IMR-90 (cell line): ENCODE results near the gene ZDHHC24. TPM values are rescaled to one million over a fixed set of nuclear protein-coding genes. Genes with fewer than 3 reads are reported as not detected.

Source experiments
- ATAC-seq: fragments of 200-7000 bp; cut with Tn5 transposase; 2 replicates; pipeline ENCODE4 v1.9.1; 2020; ENCODE audit warnings: low read depth, mild to moderate bottlenecking, moderate library complexity
- BruUV-seq: library from RNA; stranded (reverse); fragments of 400-500 nt; replicated peaks from 2 replicates; lab custom pipeline; 2021; lab: Mats Ljungman, UMichigan
- CTCF ChIA-PET: fragments of 300-600 bp; formaldehyde crosslinking; extraction: SDS; loops from one replicate; lab custom pipeline; 2021; ENCODE audit warnings: antibody characterized with exemption; lab: Yijun Ruan, JAX
- POLR2A ChIA-PET: fragments of 300-600 bp; sonication (Branson Sonifier 250); formaldehyde crosslinking; loops from one replicate; lab custom pipeline; 2022; ENCODE audit warnings: antibody characterized with exemption; ENCODE audit not compliant: unreplicated experiment; lab: Charles Lee
- DNase-seq: peaks from one replicate; pipeline ENCODE4 v3.0.0; 2013
- H2AFZ ChIP-seq: replicated peaks from 2 replicates; pipeline ENCODE3; 2013; ENCODE audit warnings: low read length, mild to moderate bottlenecking; ENCODE audit not compliant: poor library complexity
- H2AK5ac ChIP-seq: 2 replicates; pipeline ENCODE4 v1.6.1; 2013; ENCODE audit warnings: low read depth, low read length, inconsistent platforms
- H2AK9ac ChIP-seq: replicated peaks from 2 replicates; pipeline ENCODE3; 2013; ENCODE audit warnings: mild to moderate bottlenecking, low read depth, low read length, moderate library complexity; ENCODE audit not compliant: poor library complexity
- H2BK120ac ChIP-seq: 2 replicates; pipeline ENCODE4 v1.6.1; 2013; ENCODE audit warnings: low read depth, low read length, inconsistent platforms
- H2BK15ac ChIP-seq: 3 replicates; pipeline ENCODE4 v1.6.1; 2013; ENCODE audit warnings: low read depth, low read length, inconsistent platforms
- H2BK20ac ChIP-seq: 2 replicates; pipeline ENCODE4 v1.6.1; 2013; ENCODE audit warnings: low read depth, mild to moderate bottlenecking, inconsistent platforms, low read length, moderate library complexity
- H2BK5ac ChIP-seq: 2 replicates; pipeline ENCODE4 v1.6.1; 2013; ENCODE audit warnings: mild to moderate bottlenecking, low read depth, low read length, inconsistent platforms; ENCODE audit not compliant: poor library complexity, severe bottlenecking
- H3K14ac ChIP-seq: replicated peaks from 2 replicates; pipeline ENCODE4 v1.6.1; 2013; ENCODE audit warnings: low read depth, low read length, inconsistent platforms
- H3K18ac ChIP-seq: 2 replicates; pipeline ENCODE4 v1.6.1; 2013; ENCODE audit warnings: low read depth, low read length, control low read depth
- H3K23ac ChIP-seq: 2 replicates; pipeline ENCODE4 v1.6.1; 2013; ENCODE audit warnings: low read depth, low read length, inconsistent platforms
- H3K27ac ChIP-seq: 2 replicates; pipeline ENCODE4 v1.5.1; 2013; ENCODE audit warnings: mild to moderate bottlenecking, control low read depth, low read length; ENCODE audit not compliant: insufficient read depth
- H3K27me3 ChIP-seq: 2 replicates; pipeline ENCODE4 v1.6.1; 2013; ENCODE audit warnings: low read length; ENCODE audit not compliant: control insufficient read depth, insufficient read depth
- H3K36me3 ChIP-seq: 2 replicates; pipeline ENCODE4 v1.6.1; 2013; ENCODE audit warnings: low read length, mixed read lengths; ENCODE audit not compliant: control insufficient read depth, insufficient read depth
- H3K4ac ChIP-seq: 2 replicates; pipeline ENCODE4 v1.6.1; 2013; ENCODE audit warnings: low read depth, low read length, inconsistent platforms
- H3K4me1 ChIP-seq: 2 replicates; pipeline ENCODE4 v1.6.1; 2013; ENCODE audit warnings: low read length, mixed read lengths; ENCODE audit not compliant: control insufficient read depth, insufficient read depth
- H3K4me2 ChIP-seq: 2 replicates; pipeline ENCODE4 v1.6.1; 2013; ENCODE audit warnings: low read depth, mild to moderate bottlenecking, control low read depth, low read length, moderate library complexity
- H3K4me3 ChIP-seq: 2 replicates; pipeline ENCODE4 v1.5.1; 2013; ENCODE audit warnings: low read depth, mild to moderate bottlenecking, control low read depth, low read length, moderate library complexity; ENCODE audit not compliant: insufficient read depth
- H3K56ac ChIP-seq: 2 replicates; pipeline ENCODE4 v1.6.1; 2013; ENCODE audit warnings: low read length, inconsistent platforms; ENCODE audit not compliant: insufficient read depth; ENCODE audit errors: extremely low read depth
- H3K79me1 ChIP-seq, 2 experiments: 2 replicates each; pipeline ENCODE4 v1.6.1; 2013; ENCODE audit warnings: low read length in 2 of 2, inconsistent platforms in 1 of 2, low read depth in 1 of 2
- H3K9ac ChIP-seq: 2 replicates; pipeline ENCODE4 v1.6.1; 2013; ENCODE audit warnings: low read depth, low read length, control low read depth
- H3K9me1 ChIP-seq: 2 replicates; pipeline ENCODE4 v1.6.1; 2013; ENCODE audit warnings: low read length, inconsistent platforms; ENCODE audit not compliant: insufficient read depth
- H3K9me3 ChIP-seq: 2 replicates; pipeline ENCODE4 v1.6.1; 2013; ENCODE audit warnings: low read length; ENCODE audit not compliant: control insufficient read depth, insufficient read depth
- H4K20me1 ChIP-seq: 2 replicates; pipeline ENCODE4 v1.6.1; 2013; ENCODE audit warnings: low read length, inconsistent platforms; ENCODE audit not compliant: insufficient read depth
- H4K5ac ChIP-seq: 2 replicates; pipeline ENCODE4 v1.6.1; 2013; ENCODE audit warnings: mild to moderate bottlenecking, low read depth, low read length, control low read depth
- H4K8ac ChIP-seq, 2 experiments: 2 replicates each; pipeline ENCODE4 v1.6.1; 2013; ENCODE audit warnings: low read depth in 2 of 2, low read length in 2 of 2, control low read depth in 1 of 2, inconsistent platforms in 1 of 2
- H4K91ac ChIP-seq: 2 replicates; pipeline ENCODE4 v1.6.1; 2013; ENCODE audit warnings: low read depth, low read length, inconsistent platforms; ENCODE audit not compliant: insufficient read depth
- BHLHE40 ChIP-seq: fragments of 150-350 bp; IDR thresholded peaks from 2 replicates; pipeline ENCODE4 v1.6.1; 2016; ENCODE audit warnings: mild to moderate bottlenecking, low read depth, low read length
- CEBPB ChIP-seq: IDR thresholded peaks from 2 replicates; pipeline ENCODE4 v1.6.1; 2012; ENCODE audit warnings: low read depth, low read length, improper control_type of control experiment
- CHD1 ChIP-seq: IDR thresholded peaks from 2 replicates; pipeline ENCODE4 v1.6.1; 2012; ENCODE audit warnings: low read depth, low read length, improper control_type of control experiment
- FOS ChIP-seq: fragments of 150-350 bp; IDR thresholded peaks from 2 replicates; pipeline ENCODE4 v1.6.1; 2016; ENCODE audit warnings: low read depth, low read length
- MAFK ChIP-seq: IDR thresholded peaks from 2 replicates; pipeline ENCODE4 v1.6.1; 2012; ENCODE audit warnings: low read depth, low read length, improper control_type of control experiment
- MAZ ChIP-seq: IDR thresholded peaks from 2 replicates; pipeline ENCODE4 v1.6.1; 2012; ENCODE audit warnings: low read depth, mild to moderate bottlenecking, low read length, improper control_type of control experiment, moderate library complexity, borderline replicate concordance
- MXI1 ChIP-seq: IDR thresholded peaks from 2 replicates; pipeline ENCODE4 v1.6.1; 2012; ENCODE audit warnings: low read depth, mild to moderate bottlenecking, low read length, moderate library complexity, borderline replicate concordance
- NFE2L2 ChIP-seq: fragments of 150-350 bp; IDR thresholded peaks from 2 replicates; pipeline ENCODE4 v1.6.1; 2016; ENCODE audit warnings: low read depth, mild to moderate bottlenecking, low read length
- POLR2A ChIP-seq: IDR thresholded peaks from 2 replicates; pipeline ENCODE4 v1.6.1; 2012; ENCODE audit warnings: mild to moderate bottlenecking, low read depth, low read length
- RAD21 ChIP-seq: IDR thresholded peaks from 2 replicates; pipeline ENCODE4 v1.6.1; 2012; ENCODE audit warnings: low read length, improper control_type of control experiment
- RCOR1 ChIP-seq: IDR thresholded peaks from 2 replicates; pipeline ENCODE4 v1.6.1; 2012; ENCODE audit warnings: mild to moderate bottlenecking, low read length, improper control_type of control experiment; ENCODE audit not compliant: insufficient replicate concordance
- RFX5 ChIP-seq: IDR thresholded peaks from 2 replicates; pipeline ENCODE4 v1.8.0; 2012; ENCODE audit warnings: low read depth, mild to moderate bottlenecking, low read length, moderate library complexity
- SMC3 ChIP-seq: fragments of 150-350 bp; IDR thresholded peaks from 2 replicates; pipeline ENCODE4 v1.6.1; 2016; ENCODE audit warnings: low read depth, mild to moderate bottlenecking, antibody characterized with exemption, low read length, moderate library complexity
- USF2 ChIP-seq: fragments of 150-350 bp; IDR thresholded peaks from 2 replicates; pipeline ENCODE4 v1.6.1; 2017; ENCODE audit warnings: mild to moderate bottlenecking, antibody characterized with exemption, low read length, low read depth
- WGBS, 2 experiments: methylation state at CpG; one replicate each; pipeline versions ENCODE4 v1.1.5 to v1.1.7; 2013; ENCODE audit warnings: missing lambda C conversion rate in 2 of 2; ENCODE audit not compliant: insufficient read length in 1 of 2; ENCODE audit errors: extremely low coverage in 2 of 2; 5-methylcytosine and 5-hydroxymethylcytosine counted together
- dilution Hi-C: fragments of 300-500 bp; cut with HindIII; formaldehyde crosslinking; loops from one replicate; pipeline ENCODE4 v1.14.3; 2018; ENCODE audit warnings: low sequenced_read_pairs; ENCODE audit not compliant: unreplicated experiment
- in situ Hi-C: fragments of 300-500 bp; cut with MboI; formaldehyde crosslinking; loops from 3 replicates; pipeline ENCODE4 v1.14.3; 2019; ENCODE audit warnings: low sequenced_read_pairs, inconsistent platforms, mixed read lengths
- intact Hi-C: fragments of 100-400 bp; cut with micrococcal nuclease; formaldehyde crosslinking; loops from 2 replicates; pipeline ENCODE4 v1.10.0; 2022
- polyA plus RNA-seq, 3 experiments: library from polyadenylated mRNA; depleted of rRNA; stranded (reverse); fragments of >200 nt; gene quantifications; 2 replicates each; pipeline ENCODE4 v1.2.3, GENCODE V29; 2012; ENCODE audit warnings: low replicate concordance in 1 of 3
- total RNA-seq: library from RNA; depleted of rRNA; stranded (reverse); fragments of >200 nt; gene quantifications from 2 replicates; pipeline ENCODE4 v1.2.3, GENCODE V29; 2012
- TF ChIP-seq, protein P1 (sequence below): conservative IDR thresholded peaks from 2 replicates; pipeline ENCODE4 v1.5.1; 2012; ENCODE audit warnings: mild to moderate bottlenecking, low read depth, low read length, improper control_type of control experiment
- TF ChIP-seq, protein P2 (sequence below): fragments of 150-350 bp; IDR thresholded peaks from 2 replicates; pipeline ENCODE4 v1.6.1; 2016; ENCODE audit warnings: low read depth, mild to moderate bottlenecking, low read length, moderate library complexity, borderline replicate concordance

The ZDHHC24 gene
- total and polyA plus RNA-seq, 2 of the 4 experiments (the other 2 are of a cell fraction) = 3.2 to 10.9 TPM

DNA sequence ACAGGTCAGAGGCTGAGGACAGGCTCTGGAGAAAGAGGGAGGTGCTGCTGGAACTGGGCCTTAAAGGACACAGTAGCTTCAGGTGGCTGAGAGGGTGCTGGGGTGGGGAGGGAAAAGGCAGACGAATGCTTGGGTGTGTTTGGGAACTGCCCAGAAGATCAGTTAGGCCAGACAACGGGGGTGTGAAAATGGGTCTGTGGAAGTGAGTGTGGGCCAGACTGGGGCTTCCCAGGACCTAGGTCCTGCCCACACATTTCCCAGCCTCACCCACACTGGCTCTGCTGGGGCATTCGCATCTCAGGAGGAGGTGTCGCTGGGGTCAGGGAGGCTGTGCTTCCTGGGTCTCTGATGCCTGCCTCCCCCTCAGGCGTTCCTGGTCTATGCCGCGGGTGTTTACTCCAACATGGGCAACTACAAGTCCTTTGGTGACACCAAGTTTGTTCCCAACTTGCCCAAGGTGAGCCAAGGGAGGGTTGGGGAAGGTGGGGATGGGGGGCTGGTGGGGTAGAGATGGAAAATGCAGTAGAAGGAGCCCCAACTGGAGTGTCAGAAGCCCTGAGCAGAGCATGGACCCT, 61.0 kb downstream of the ZDHHC24 start:
- CTCF ChIA-PET = no interaction called here
- Histone ChIP-seq H2AK5ac (no peak overlapping the region), H3K23ac (no peak overlapping the region), H2AFZ (no peak overlapping the region), H2BK5ac (no peak overlapping the region), H3K9me1 (peaks cover 5% of the 10 kb centered on the region; the same call in 1 of the 2 replicates), H3K56ac (no peak overlapping the region), H4K20me1 (peaks cover 3% of the 10 kb centered on the region; the same call in 1 of the 2 replicates), H3K4me3 (no peak overlapping the region), H3K4me1 (peaks cover 3% of the 10 kb centered on the region; the same call in 1 of the 2 replicates), H2BK20ac (no peak overlapping the region), H4K5ac (no peak overlapping the region), H2BK120ac (no peak overlapping the region), H3K18ac (no peak overlapping the region), H2BK15ac (no peak overlapping the region), H4K8ac (no peak overlapping the region), H3K4ac (no peak overlapping the region), H3K9me3 (no peaks in the 10 kb centered on the region), H3K9ac (no peak overlapping the region), H2AK9ac (no peak overlapping the region), H3K79me1 (peaks cover 5 to 27% of the 10 kb centered on the region in 2 experiments; a peak in 3 of 4 replicates), H3K27me3 (no peaks in the 10 kb centered on the region), H3K27ac (no peak overlapping the region), H3K36me3 (peaks cover 32% of the 10 kb centered on the region), H4K91ac (no peak overlapping the region), H3K14ac (no peak overlapping the region), H3K4me2 (no peak overlapping the region)
- TF ChIP-seq CHD1 (no peak), MXI1 (no peak), CEBPB (no peak), MAZ (no peak), FOS (no peak), RCOR1 (no peak), NFE2L2 (no peak), USF2 (no peak), RAD21 (no peak), BHLHE40 (no peak), RFX5 (no peak), MAFK (no peak), SMC3 (no peak), POLR2A (no peak)
- TF ChIP-seq, protein P1, sequence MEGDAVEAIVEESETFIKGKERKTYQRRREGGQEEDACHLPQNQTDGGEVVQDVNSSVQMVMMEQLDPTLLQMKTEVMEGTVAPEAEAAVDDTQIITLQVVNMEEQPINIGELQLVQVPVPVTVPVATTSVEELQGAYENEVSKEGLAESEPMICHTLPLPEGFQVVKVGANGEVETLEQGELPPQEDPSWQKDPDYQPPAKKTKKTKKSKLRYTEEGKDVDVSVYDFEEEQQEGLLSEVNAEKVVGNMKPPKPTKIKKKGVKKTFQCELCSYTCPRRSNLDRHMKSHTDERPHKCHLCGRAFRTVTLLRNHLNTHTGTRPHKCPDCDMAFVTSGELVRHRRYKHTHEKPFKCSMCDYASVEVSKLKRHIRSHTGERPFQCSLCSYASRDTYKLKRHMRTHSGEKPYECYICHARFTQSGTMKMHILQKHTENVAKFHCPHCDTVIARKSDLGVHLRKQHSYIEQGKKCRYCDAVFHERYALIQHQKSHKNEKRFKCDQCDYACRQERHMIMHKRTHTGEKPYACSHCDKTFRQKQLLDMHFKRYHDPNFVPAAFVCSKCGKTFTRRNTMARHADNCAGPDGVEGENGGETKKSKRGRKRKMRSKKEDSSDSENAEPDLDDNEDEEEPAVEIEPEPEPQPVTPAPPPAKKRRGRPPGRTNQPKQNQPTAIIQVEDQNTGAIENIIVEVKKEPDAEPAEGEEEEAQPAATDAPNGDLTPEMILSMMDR = no peak
- TF ChIP-seq, protein P2, sequence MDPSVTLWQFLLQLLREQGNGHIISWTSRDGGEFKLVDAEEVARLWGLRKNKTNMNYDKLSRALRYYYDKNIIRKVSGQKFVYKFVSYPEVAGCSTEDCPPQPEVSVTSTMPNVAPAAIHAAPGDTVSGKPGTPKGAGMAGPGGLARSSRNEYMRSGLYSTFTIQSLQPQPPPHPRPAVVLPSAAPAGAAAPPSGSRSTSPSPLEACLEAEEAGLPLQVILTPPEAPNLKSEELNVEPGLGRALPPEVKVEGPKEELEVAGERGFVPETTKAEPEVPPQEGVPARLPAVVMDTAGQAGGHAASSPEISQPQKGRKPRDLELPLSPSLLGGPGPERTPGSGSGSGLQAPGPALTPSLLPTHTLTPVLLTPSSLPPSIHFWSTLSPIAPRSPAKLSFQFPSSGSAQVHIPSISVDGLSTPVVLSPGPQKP = no peak
- BruUV-seq = no TSS peak
- POLR2A ChIA-PET = no interaction called here
- dilution Hi-C loops = no loop called here
- no CpG with 5 or more reads among the region's 7 CpGs for WGBS, 2 experiments
- ATAC-seq = no peak
- no peak for DNase-seq
- intact Hi-C loops = no loop called here
- in situ Hi-C loops = no loop called here
